Mammary epithelial cell (primary cell): Measurements from ENCODE around the gene TAL2.

ENCODE experiments used
- EZH2 ChIP-seq: IDR thresholded peaks from 2 replicates; pipeline ENCODE4 v1.6.1; 2012; ENCODE audit warnings: low read length, inconsistent platforms, borderline replicate concordance
- TF ChIP-seq, protein P1 (sequence below), 2 donors: IDR thresholded peaks in 1 of 2; conservative IDR thresholded peaks in 1 of 2; 2 replicates each; pipeline ENCODE4 v1.5.1; 2011 to 2012; ENCODE audit warnings: inconsistent platforms in 2 of 2, low read length in 2 of 2, mild to moderate bottlenecking in 2 of 2, control low read depth in 1 of 2, low read depth in 1 of 2; ENCODE audit not compliant: insufficient read depth in 1 of 2; ENCODE audit errors: extremely low read depth in 1 of 2

DNA sequence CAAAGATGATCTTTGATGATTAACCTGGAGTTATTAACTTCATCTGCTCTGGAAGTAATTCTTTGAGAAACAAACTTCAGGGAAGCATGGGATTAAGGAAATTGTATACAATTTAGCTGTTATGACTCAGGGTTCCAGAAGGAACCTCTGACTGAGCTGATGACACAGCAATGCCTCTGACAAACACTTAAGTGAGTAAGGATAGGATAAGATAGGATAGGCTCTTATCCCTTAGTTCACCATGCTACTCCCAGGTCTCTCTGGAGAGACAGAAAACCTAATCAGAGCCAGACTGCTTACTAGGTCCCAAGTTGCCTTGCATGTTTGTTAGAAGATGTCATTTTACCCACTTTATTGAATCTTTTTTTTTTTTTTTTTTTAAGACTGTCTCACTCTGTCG lies 19.5 kb downstream of the TAL2 start:
- TF ChIP-seq, protein P1, sequence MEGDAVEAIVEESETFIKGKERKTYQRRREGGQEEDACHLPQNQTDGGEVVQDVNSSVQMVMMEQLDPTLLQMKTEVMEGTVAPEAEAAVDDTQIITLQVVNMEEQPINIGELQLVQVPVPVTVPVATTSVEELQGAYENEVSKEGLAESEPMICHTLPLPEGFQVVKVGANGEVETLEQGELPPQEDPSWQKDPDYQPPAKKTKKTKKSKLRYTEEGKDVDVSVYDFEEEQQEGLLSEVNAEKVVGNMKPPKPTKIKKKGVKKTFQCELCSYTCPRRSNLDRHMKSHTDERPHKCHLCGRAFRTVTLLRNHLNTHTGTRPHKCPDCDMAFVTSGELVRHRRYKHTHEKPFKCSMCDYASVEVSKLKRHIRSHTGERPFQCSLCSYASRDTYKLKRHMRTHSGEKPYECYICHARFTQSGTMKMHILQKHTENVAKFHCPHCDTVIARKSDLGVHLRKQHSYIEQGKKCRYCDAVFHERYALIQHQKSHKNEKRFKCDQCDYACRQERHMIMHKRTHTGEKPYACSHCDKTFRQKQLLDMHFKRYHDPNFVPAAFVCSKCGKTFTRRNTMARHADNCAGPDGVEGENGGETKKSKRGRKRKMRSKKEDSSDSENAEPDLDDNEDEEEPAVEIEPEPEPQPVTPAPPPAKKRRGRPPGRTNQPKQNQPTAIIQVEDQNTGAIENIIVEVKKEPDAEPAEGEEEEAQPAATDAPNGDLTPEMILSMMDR (conservative IDR thresholded peaks at IDR 0.05 in 1 of 2, IDR thresholded peaks at IDR 0.05 in 1 of 2; ENCODE audit: extremely low read depth in 1 of 2, insufficient read depth in 1 of 2, low read depth in 1 of 2, low read length in 2 of 2): no peak
- no peak for TF ChIP-seq EZH2
